GM19438 (cell line): ENCODE measurements around the gene FZD7.

ENCODE experiments used
- ATAC-seq: cut with Tn5 transposase; IDR thresholded peaks from one replicate; pipeline ENCODE4 v1.9.1; 2021; ENCODE audit warnings: low read depth; ENCODE audit not compliant: unreplicated experiment

The FZD7 gene

GRCh38 chr2:202033317-202034248 is at the start of gene FZD7:
Gene FZD7, plus strand, starts transcription at chr2:202033855. Its CDS starts 793 bp downstream, at chr2:202034648.
- peak; percentile 72 for ATAC-seq

GRCh38 chr2:201984333-201984732 is 49.3 kb upstream of the FZD7 start:
- no peak for ATAC-seq

- no peak for ATAC-seq
Measured at GRCh38 chr2:201984800-201985525, 48.7 kb upstream of the FZD7 start.

GRCh38 chr2:201985728-201986462 is 47.8 kb upstream of the FZD7 start:
- ATAC-seq: no peak

- no peak for ATAC-seq
Measured at GRCh38 chr2:201986463-201986735, 47.3 kb upstream of the FZD7 start.

GRCh38 chr2:201987426-201987825 is 46.2 kb upstream of the FZD7 start:
- ATAC-seq: no peak

- ATAC-seq: no peak
Measured at GRCh38 chr2:201990069-201990468, 43.6 kb upstream of the FZD7 start.

GRCh38 chr2:201992960-201993359 is 40.7 kb upstream of the FZD7 start:
- ATAC-seq: no peak

GRCh38 chr2:201994973-201995638 is 38.5 kb upstream of the FZD7 start:
- ATAC-seq: no peak

GRCh38 chr2:201996006-201996405 is 37.6 kb upstream of the FZD7 start:
- ATAC-seq: no peak

- no peak for ATAC-seq
Measured at GRCh38 chr2:201996679-201997314, 36.9 kb upstream of the FZD7 start.

- ATAC-seq: no peak
Measured at GRCh38 chr2:201999279-201999678, 34.4 kb upstream of the FZD7 start.

- no peak for ATAC-seq
Measured at GRCh38 chr2:202001826-202002225, 31.8 kb upstream of the FZD7 start.

GRCh38 chr2:202002381-202002780 is 31.3 kb upstream of the FZD7 start:
- no peak for ATAC-seq

- ATAC-seq: no peak
Measured at GRCh38 chr2:202005272-202005887, 28.3 kb upstream of the FZD7 start.

- ATAC-seq: no peak
Measured at GRCh38 chr2:202006301-202006700, 27.4 kb upstream of the FZD7 start.

- no peak for ATAC-seq
Measured at GRCh38 chr2:202007015-202007982, 26.4 kb upstream of the FZD7 start.

- no peak for ATAC-seq
Measured at GRCh38 chr2:202007983-202008354, 25.7 kb upstream of the FZD7 start.

- ATAC-seq: no peak
Measured at GRCh38 chr2:202009019-202009481, 24.6 kb upstream of the FZD7 start.
